Activated CD8-positive, alpha-beta memory T cell treated with anti-CD3 and anti-CD28 coated beads, Interleukin-2, amount 50 U/mL, for 24 hours (primary cell): ENCODE measurements around the gene SYPL1.

Experiments
- DNase-seq: peaks from one replicate; pipeline ENCODE4 v3.0.0-alpha.2; 2020; ENCODE audit errors: extremely low read depth

Gene SYPL1

GRCh38 chr7:106065575-106066500, 46.3 kb downstream of the SYPL1 start:
- DNase-seq, result no peak

- no peak for DNase-seq
Observed at GRCh38 chr7:106064771-106065574, 47.1 kb downstream of the SYPL1 start.

GRCh38 chr7:106064316-106064715, 47.8 kb downstream of the SYPL1 start:
- DNase-seq, result no peak

- DNase-seq, result no peak
Observed at GRCh38 chr7:106063692-106064091, 48.4 kb downstream of the SYPL1 start.

GRCh38 chr7:106063024-106063423, 49.1 kb downstream of the SYPL1 start:
- DNase-seq, result no peak

- DNase-seq, result no peak
Observed at GRCh38 chr7:106062521-106062931, 49.6 kb downstream of the SYPL1 start.

GRCh38 chr7:106062006-106062405, 50.1 kb downstream of the SYPL1 start:
- DNase-seq, result no peak

GRCh38 chr7:106061301-106061979, 50.7 kb downstream of the SYPL1 start:
- DNase-seq, result no peak

- no peak for DNase-seq
Observed at GRCh38 chr7:106060394-106060920, 51.7 kb downstream of the SYPL1 start.

- no peak for DNase-seq
Observed at GRCh38 chr7:106059556-106059955, 52.6 kb downstream of the SYPL1 start.

- DNase-seq, result no peak
Observed at GRCh38 chr7:106058928-106059324, 53.2 kb downstream of the SYPL1 start.

- no peak for DNase-seq
Observed at GRCh38 chr7:106057962-106058927, 53.9 kb downstream of the SYPL1 start.

- no peak for DNase-seq
Observed at GRCh38 chr7:106057204-106057961, 54.7 kb downstream of the SYPL1 start.

GRCh38 chr7:106056513-106057203, 55.5 kb downstream of the SYPL1 start:
- DNase-seq, result no peak

- no peak for DNase-seq
Observed at GRCh38 chr7:106054971-106055532, 57.1 kb downstream of the SYPL1 start.

GRCh38 chr7:106054156-106054910, 57.8 kb downstream of the SYPL1 start:
- DNase-seq, result no peak

- no peak for DNase-seq
Observed at GRCh38 chr7:106053109-106053508, 59.0 kb downstream of the SYPL1 start.

GRCh38 chr7:106052681-106053080, 59.4 kb downstream of the SYPL1 start:
- DNase-seq, result no peak
